GM19328 (cell line): ENCODE measurements around the gene OR51L1.

ENCODE experiments used
- ATAC-seq: cut with Tn5 transposase; IDR thresholded peaks from one replicate; pipeline ENCODE4 v1.9.1; 2021; ENCODE audit warnings: mild to moderate bottlenecking, moderate library complexity; ENCODE audit not compliant: unreplicated experiment

The OR51L1 gene

GRCh38 chr11:5046754-5047330, 52.2 kb downstream of the OR51L1 start:
- ATAC-seq: no peak
